Measurements from ENCODE around the gene UCKL1.
"Not testable (repeated sequence)": the region's sequence is repeated elsewhere in the genome, so short reads cannot be mapped to it uniquely, and the experiment has no call there.

Gene UCKL1

DNA sequence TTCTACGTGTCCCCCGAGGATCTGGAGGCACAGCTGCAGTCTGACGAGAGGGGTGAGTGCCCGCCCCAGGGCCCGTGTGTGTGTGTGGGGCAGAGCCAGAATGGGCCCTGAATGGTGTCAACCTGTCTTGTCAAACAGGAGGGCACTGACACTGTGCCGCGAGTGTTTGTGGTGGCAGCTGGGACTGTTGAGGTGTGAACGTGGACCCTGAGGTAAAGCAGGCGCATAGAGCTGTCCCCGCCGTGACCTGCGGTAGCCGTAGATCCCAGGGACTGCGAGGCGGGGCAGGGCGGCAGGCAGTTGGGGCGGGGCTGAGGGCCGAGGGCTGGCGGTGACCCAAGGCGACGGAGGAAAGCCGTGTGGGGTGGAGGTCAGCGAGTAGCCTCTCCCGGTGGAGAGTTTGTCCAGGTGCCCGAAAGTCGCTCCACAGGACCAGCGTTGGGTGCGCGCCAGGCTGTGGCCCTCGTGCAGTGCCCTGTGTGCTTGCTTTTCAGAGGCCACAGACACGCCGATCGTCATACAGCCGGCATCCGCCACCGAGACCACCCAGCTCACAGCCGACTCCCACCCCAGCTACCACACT, 25.2 kb downstream of the UCKL1 start:
- peaks cover 15% of the 10 kb centered on the region for H3K79me2 ChIP-seq (ENCODE audit: control insufficient read depth, insufficient read depth, low read length, unreplicated experiment)
- peaks cover 20% of the 10 kb centered on the region; the same call in 1 of the 2 replicates for H3K36me3 ChIP-seq (ENCODE audit: insufficient read depth, low read length)
- no peaks in the 10 kb centered on the region for H3K4me1 ChIP-seq (ENCODE audit: control insufficient read depth, insufficient read depth, low read length, unreplicated experiment)
- H3K4me3 ChIP-seq (ENCODE audit: low read depth, low read length): no peak overlapping the region
- H3K27me3 ChIP-seq (ENCODE audit: insufficient read depth, low read length): no peaks in the 10 kb centered on the region
- H2AFZ ChIP-seq (ENCODE audit: low read length, unreplicated experiment): no peak overlapping the region
- no peak overlapping the region for H3K27ac ChIP-seq (ENCODE audit: low read depth, low read length)

DNA sequence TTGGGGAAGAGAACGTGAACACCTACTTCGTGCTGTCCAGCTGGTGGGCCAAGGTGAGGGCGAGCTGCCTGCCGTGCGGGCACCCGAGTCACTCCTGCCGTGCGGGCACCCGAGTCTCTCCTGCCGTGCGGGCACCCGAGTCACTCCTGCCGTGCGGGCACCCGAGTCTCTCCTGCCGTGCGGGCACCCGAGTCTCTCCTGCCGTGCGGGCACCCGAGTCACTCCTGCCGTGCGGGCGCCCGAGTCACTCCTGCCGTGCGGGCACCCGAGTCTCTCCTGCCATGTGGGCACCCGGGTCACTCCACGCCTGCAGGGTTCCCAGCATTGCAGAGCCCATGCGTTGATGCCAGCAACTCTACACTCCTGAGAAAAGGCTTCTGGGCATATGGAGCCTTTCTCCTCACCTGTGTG, 26.7 kb downstream of the UCKL1 start:
- not testable (repeated sequence) for H3K27ac ChIP-seq (ENCODE audit: low read depth, low read length); H3K27me3 ChIP-seq (ENCODE audit: insufficient read depth, low read length); H3K4me1 ChIP-seq (ENCODE audit: control insufficient read depth, insufficient read depth, low read length, unreplicated experiment); H3K4me3 ChIP-seq (ENCODE audit: low read depth, low read length); H2AFZ ChIP-seq (ENCODE audit: low read length, unreplicated experiment)
- peaks cover 19% of the 10 kb centered on the region for H3K79me2 ChIP-seq (ENCODE audit: control insufficient read depth, insufficient read depth, low read length, unreplicated experiment)
- H3K36me3 ChIP-seq (ENCODE audit: insufficient read depth, low read length): peaks cover 20% of the 10 kb centered on the region; the same call in 1 of the 2 replicates

DNA sequence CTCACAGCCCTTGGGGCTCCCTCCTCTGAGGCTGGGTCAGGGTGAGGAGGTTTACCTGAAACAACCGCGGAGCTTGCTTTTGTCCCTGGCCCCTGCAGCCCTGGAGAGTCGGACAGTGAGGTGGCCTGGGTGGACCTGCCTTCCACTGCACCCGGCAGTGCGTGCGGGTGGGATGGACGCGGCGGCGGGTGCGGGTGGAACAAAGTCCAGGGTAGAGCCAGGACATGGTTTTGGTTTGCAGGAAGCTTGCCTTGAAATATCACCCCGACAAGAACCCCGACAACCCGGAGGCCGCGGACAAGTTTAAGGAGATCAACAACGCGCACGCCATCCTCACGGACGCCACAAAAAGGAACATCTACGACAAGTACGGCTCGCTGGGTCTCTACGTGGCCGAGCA, 27.1 kb downstream of the UCKL1 start:
- Histone ChIP-seq H3K27ac (ENCODE audit: low read depth, low read length) (no peak overlapping the region), H3K4me3 (ENCODE audit: low read depth, low read length) (no peak overlapping the region), H3K36me3 (ENCODE audit: insufficient read depth, low read length) (peaks cover 20% of the 10 kb centered on the region; the same call in 1 of the 2 replicates), H2AFZ (ENCODE audit: low read length, unreplicated experiment) (no peak overlapping the region), H3K79me2 (ENCODE audit: control insufficient read depth, insufficient read depth, low read length, unreplicated experiment) (peaks cover 22% of the 10 kb centered on the region), H3K4me1 (ENCODE audit: control insufficient read depth, insufficient read depth, low read length, unreplicated experiment) (no peaks in the 10 kb centered on the region), H3K27me3 (ENCODE audit: insufficient read depth, low read length) (no peaks in the 10 kb centered on the region)

DNA sequence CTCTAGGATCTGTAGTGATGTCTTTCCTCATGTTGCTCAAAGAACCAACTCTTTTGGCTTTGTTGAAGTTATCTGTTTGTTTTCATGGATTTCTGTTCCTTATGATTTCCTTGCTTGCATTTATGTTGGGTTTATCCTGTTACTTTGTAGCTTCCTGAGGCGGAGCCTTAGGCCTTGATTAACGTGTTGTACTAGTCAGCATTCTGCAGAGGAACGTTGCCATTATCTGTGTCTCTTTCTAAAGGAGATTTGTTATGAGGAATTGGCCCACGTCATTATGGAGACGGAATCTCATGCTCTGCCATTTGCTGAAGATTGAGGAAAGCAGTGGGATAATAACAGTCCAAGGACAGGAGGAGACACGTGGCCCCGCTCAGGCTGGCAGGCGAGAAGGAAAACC, 29.9 kb downstream of the UCKL1 start:
- Histone ChIP-seq H3K27ac (ENCODE audit: low read depth, low read length) (no peak overlapping the region), H3K4me3 (ENCODE audit: low read depth, low read length) (no peak overlapping the region), H3K27me3 (ENCODE audit: insufficient read depth, low read length) (no peaks in the 10 kb centered on the region), H3K36me3 (ENCODE audit: insufficient read depth, low read length) (peaks cover 15% of the 10 kb centered on the region; the same call in 1 of the 2 replicates), H3K4me1 (ENCODE audit: control insufficient read depth, insufficient read depth, low read length, unreplicated experiment) (no peaks in the 10 kb centered on the region), H3K79me2 (ENCODE audit: control insufficient read depth, insufficient read depth, low read length, unreplicated experiment) (peaks cover 39% of the 10 kb centered on the region), H2AFZ (ENCODE audit: low read length, unreplicated experiment) (no peak overlapping the region)

DNA sequence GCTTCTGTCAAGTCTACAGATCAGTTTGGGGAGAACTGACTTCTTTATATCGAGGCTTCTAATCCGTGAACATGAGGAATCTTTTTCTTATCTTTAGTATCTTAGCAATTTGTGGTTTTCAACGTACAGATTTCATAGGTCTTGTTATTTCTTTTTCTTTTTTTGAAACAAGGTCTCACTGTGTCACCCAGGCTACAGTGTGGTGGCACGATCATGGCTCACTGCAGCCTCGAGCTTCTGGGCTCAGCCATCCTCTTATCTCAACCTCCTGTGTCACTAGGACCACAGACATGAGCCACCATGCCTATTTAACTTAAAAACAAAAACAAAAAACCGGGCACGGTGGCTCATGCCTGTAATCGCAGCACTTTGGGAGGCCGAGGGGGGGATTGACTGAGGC, 32.0 kb downstream of the UCKL1 start:
- Histone ChIP-seq H3K79me2 (ENCODE audit: control insufficient read depth, insufficient read depth, low read length, unreplicated experiment) (peaks cover 41% of the 10 kb centered on the region), H2AFZ (ENCODE audit: low read length, unreplicated experiment) (no peak overlapping the region), H3K4me3 (ENCODE audit: low read depth, low read length) (no peak overlapping the region), H3K36me3 (ENCODE audit: insufficient read depth, low read length) (peaks cover 14% of the 10 kb centered on the region; the same call in 1 of the 2 replicates), H3K27me3 (ENCODE audit: insufficient read depth, low read length) (no peaks in the 10 kb centered on the region), H3K27ac (ENCODE audit: low read depth, low read length) (no peak overlapping the region), H3K4me1 (ENCODE audit: control insufficient read depth, insufficient read depth, low read length, unreplicated experiment) (no peaks in the 10 kb centered on the region)

DNA sequence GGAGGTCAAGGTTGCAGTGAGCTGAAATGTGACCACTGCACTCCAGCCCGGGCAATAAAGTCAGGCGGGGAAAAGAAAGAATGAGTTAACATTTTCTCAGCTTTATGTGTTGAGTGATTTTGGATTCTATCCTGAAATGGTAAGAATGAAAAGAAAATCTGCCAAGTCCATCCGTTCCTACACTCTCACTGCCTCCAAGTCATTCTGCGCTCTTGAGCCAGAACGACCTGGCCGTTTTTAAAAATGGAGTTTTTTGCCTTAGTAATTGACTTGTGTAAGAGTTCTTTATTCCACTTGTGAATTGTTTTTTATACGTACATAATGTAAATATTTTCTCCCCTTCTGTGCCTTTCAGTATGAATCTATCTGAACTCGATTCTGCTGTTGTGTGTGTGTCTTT, 32.6 kb downstream of the UCKL1 start:
- Histone ChIP-seq H2AFZ (ENCODE audit: low read length, unreplicated experiment) (no peak overlapping the region), H3K27me3 (ENCODE audit: insufficient read depth, low read length) (no peaks in the 10 kb centered on the region), H3K27ac (ENCODE audit: low read depth, low read length) (no peak overlapping the region), H3K4me3 (ENCODE audit: low read depth, low read length) (no peak overlapping the region), H3K4me1 (ENCODE audit: control insufficient read depth, insufficient read depth, low read length, unreplicated experiment) (no peaks in the 10 kb centered on the region), H3K79me2 (ENCODE audit: control insufficient read depth, insufficient read depth, low read length, unreplicated experiment) (peaks cover 45% of the 10 kb centered on the region), H3K36me3 (ENCODE audit: insufficient read depth, low read length) (peaks cover 10% of the 10 kb centered on the region; the same call in 1 of the 2 replicates)

DNA sequence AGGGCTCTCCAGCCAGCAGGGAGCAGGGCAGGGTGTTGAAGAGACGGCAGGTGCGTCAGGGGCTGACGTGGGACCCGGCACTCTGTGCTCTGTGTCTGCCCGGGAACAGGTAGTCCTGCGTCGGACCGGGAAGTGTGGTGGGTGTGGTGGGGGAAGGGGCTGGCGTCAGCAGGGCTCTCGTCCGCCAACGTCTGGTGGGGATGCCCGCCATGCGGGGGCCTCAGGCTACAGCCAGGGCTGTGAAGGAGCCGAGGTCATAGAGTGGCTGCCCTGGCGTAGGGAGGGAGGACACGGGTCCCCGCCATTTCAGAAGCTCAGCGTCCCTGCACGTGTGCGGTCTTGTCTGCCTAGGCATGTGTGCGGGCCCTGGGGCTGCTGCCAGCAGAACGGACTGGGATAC, 36.0 kb downstream of the UCKL1 start:
- Histone ChIP-seq H3K27me3 (ENCODE audit: insufficient read depth, low read length) (no peaks in the 10 kb centered on the region), H3K79me2 (ENCODE audit: control insufficient read depth, insufficient read depth, low read length, unreplicated experiment) (peaks cover 65% of the 10 kb centered on the region), H3K27ac (ENCODE audit: low read depth, low read length) (no peak overlapping the region), H2AFZ (ENCODE audit: low read length, unreplicated experiment) (no peak overlapping the region), H3K4me3 (ENCODE audit: low read depth, low read length) (no peak overlapping the region), H3K4me1 (ENCODE audit: control insufficient read depth, insufficient read depth, low read length, unreplicated experiment) (no peaks in the 10 kb centered on the region), H3K36me3 (ENCODE audit: insufficient read depth, low read length) (peaks cover 5% of the 10 kb centered on the region; the same call in 1 of the 2 replicates)

DNA sequence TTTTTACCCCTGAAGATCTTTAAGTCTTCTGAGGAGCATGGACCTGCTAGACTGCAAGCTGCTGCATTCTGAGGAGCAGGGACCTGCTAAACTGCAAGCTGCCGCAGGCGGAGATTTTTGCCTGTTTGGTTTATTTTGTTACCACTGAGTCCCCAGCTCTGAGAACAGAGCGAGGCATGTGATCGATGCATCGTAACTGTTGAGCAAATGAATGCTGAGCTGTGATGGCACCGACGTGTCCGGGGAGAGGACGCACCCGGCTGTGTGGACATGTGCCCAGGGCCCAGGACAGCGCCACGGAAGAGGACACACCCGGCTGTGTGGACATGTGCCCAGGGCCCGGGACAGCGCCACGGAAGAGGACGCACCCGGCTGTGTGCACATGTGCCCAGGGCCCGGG, 37.1 kb downstream of the UCKL1 start:
- no peaks in the 10 kb centered on the region for H3K4me1 ChIP-seq (ENCODE audit: control insufficient read depth, insufficient read depth, low read length, unreplicated experiment)
- no peaks in the 10 kb centered on the region for H3K27me3 ChIP-seq (ENCODE audit: insufficient read depth, low read length)
- no peak overlapping the region for H2AFZ ChIP-seq (ENCODE audit: low read length, unreplicated experiment)
- H3K79me2 ChIP-seq (ENCODE audit: control insufficient read depth, insufficient read depth, low read length, unreplicated experiment): peaks cover 65% of the 10 kb centered on the region
- H3K4me3 ChIP-seq (ENCODE audit: low read depth, low read length): no peak overlapping the region
- H3K27ac ChIP-seq (ENCODE audit: low read depth, low read length): no peak overlapping the region
- H3K36me3 ChIP-seq (ENCODE audit: insufficient read depth, low read length): peaks cover 5% of the 10 kb centered on the region; the same call in 1 of the 2 replicates

DNA sequence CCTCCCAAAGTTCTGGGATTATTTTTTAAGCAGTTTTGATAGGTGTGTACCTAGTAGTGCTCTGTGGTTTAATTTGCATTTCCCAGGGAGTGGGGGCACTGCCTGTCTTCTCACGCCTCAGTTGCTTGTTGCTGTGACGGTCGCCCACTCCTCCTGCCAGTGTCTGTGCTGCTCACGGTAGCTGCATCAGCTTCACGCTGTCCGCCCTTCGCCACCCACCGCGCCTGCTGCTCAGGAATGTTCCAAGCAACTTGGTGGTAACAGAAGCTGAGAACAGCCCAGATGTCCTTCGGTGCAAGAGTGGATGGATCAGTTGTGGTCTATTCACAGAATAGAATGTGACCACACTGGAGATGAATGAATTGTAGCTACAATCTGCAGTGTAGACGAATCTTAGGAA, 38.4 kb downstream of the UCKL1 start:
- Histone ChIP-seq H2AFZ (ENCODE audit: low read length, unreplicated experiment) (no peak overlapping the region), H3K36me3 (ENCODE audit: insufficient read depth, low read length) (peaks cover 5% of the 10 kb centered on the region; the same call in 1 of the 2 replicates), H3K79me2 (ENCODE audit: control insufficient read depth, insufficient read depth, low read length, unreplicated experiment) (peaks cover 65% of the 10 kb centered on the region), H3K4me3 (ENCODE audit: low read depth, low read length) (no peak overlapping the region), H3K27me3 (ENCODE audit: insufficient read depth, low read length) (no peaks in the 10 kb centered on the region), H3K4me1 (ENCODE audit: control insufficient read depth, insufficient read depth, low read length, unreplicated experiment) (no peaks in the 10 kb centered on the region), H3K27ac (ENCODE audit: low read depth, low read length) (no peak overlapping the region)

DNA sequence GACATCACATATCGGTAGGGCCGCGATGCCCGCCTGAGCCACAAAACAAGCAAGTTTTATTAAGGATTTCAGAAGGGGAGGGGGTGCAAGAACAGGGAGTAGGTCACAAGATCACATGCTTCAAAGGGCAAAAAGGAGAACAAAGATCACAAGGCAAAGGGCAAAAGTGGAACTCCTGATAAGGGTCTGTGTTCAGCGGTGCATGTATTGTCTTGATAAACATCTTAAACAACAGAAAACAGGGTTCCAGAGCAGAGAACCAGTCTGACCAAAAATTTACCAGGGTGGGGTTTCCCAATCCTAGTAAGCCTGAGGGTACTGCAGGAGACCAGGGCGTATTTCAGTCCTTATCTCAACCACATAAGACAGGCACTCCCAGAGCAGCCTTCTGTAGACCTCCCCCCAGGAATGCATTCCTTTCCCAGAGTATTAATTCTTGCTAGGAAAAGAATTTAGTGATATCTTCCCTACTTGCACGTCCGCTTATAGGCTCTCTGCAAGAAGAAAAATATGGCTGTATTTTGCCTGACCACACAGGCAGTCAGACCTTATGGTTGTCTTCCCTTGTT, 39.8 kb downstream of the UCKL1 start:
- not testable (repeated sequence) for H2AFZ ChIP-seq (ENCODE audit: low read length, unreplicated experiment); H3K27me3 ChIP-seq (ENCODE audit: insufficient read depth, low read length); H3K4me3 ChIP-seq (ENCODE audit: low read depth, low read length); H3K4me1 ChIP-seq (ENCODE audit: control insufficient read depth, insufficient read depth, low read length, unreplicated experiment); H3K27ac ChIP-seq (ENCODE audit: low read depth, low read length); H3K36me3 ChIP-seq (ENCODE audit: insufficient read depth, low read length)
- H3K79me2 ChIP-seq (ENCODE audit: control insufficient read depth, insufficient read depth, low read length, unreplicated experiment): peaks cover 73% of the 10 kb centered on the region

DNA sequence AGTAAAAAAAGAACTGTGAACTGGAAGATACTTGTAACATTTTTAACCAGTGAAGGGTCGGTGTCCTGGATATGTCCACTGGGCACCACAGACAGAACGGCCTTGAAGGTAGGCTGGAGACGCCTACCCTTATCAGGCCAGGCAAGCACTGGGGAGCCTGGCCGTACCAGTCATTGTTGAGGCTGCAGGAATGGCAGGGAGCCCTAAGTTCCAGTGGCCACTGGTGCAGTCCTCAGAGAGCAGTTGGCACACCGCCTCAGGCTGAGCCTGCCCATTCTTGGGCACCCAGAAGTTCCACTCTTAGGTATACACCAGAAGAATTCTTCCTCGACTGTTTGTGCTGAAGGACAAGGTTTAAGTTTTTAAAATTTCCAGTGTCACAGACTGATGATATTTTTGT, 40.7 kb downstream of the UCKL1 start:
- Histone ChIP-seq H2AFZ (ENCODE audit: low read length, unreplicated experiment) (no peak overlapping the region), H3K79me2 (ENCODE audit: control insufficient read depth, insufficient read depth, low read length, unreplicated experiment) (peaks cover 83% of the 10 kb centered on the region), H3K4me1 (ENCODE audit: control insufficient read depth, insufficient read depth, low read length, unreplicated experiment) (peaks cover 8% of the 10 kb centered on the region)

More for the DNA sequence above, 40.7 kb downstream of the UCKL1 start:
- Histone ChIP-seq H3K36me3 (ENCODE audit: insufficient read depth, low read length) (peaks cover 5% of the 10 kb centered on the region; the same call in 1 of the 2 replicates), H3K27me3 (ENCODE audit: insufficient read depth, low read length) (no peaks in the 10 kb centered on the region), H3K4me3 (ENCODE audit: low read depth, low read length) (no peak overlapping the region), H3K27ac (ENCODE audit: low read depth, low read length) (no peak overlapping the region)

Data from ACC112 (cell line).